Endothelial cell of umbilical vein (primary cell): Measurements from ENCODE around the gene NEDD9. TPM values are rescaled to one million over a fixed set of nuclear protein-coding genes. Genes with fewer than 3 reads are reported as not detected.

Source experiments
- BruUV-seq: library from RNA; stranded (reverse); fragments of 400-500 nt; replicated peaks from 2 replicates; lab custom pipeline; 2021; lab: Mats Ljungman, UMichigan
- CTCF ChIA-PET: fragments of 300-600, 350-600 bp; sonication (Branson Sonifier 250); formaldehyde crosslinking; loops from one replicate; lab custom pipeline; 2021; ENCODE audit warnings: antibody characterized with exemption, inconsistent platforms; lab: Charles Lee
- POLR2A ChIA-PET: fragments of 300-600, 350-600 bp; sonication (Branson Sonifier 250); formaldehyde crosslinking; loops from one replicate; lab custom pipeline; 2021; ENCODE audit warnings: antibody characterized with exemption, inconsistent platforms; lab: Charles Lee
- DNase-seq: peaks from one replicate; pipeline ENCODE4 v3.0.0-alpha.2; 2011; ENCODE audit warnings: low read depth, low spot score
- FAIRE-seq: peaks from 2 replicates; lab custom pipeline; 2011; peaks lifted over from hg19 to GRCh38; lab: Jason Lieb, UNC
- H2AFZ ChIP-seq: 2 replicates; pipeline ENCODE4 v1.6.0; 2012; ENCODE audit warnings: low read depth, low read length, control low read depth, inconsistent platforms
- H3K27ac ChIP-seq: 2 replicates; pipeline ENCODE4 v1.5.1; 2011; ENCODE audit warnings: low read depth, mild to moderate bottlenecking, control low read depth, low read length, moderate library complexity; ENCODE audit not compliant: insufficient read depth
- H3K27me3 ChIP-seq, 2 experiments: 2 replicates each; pipeline versions ENCODE4 v1.6.0 to v1.6.1; 2011; ENCODE audit warnings: low read length in 2 of 2, mixed read lengths in 1 of 2; ENCODE audit not compliant: control insufficient read depth in 2 of 2, insufficient read depth in 2 of 2
- H3K36me3 ChIP-seq, 2 experiments: 2 replicates in 1 of 2; 3 replicates in 1 of 2; pipeline ENCODE4 v1.5.1; 2011; ENCODE audit warnings: low read length in 2 of 2, mild to moderate bottlenecking in 1 of 2, moderate library complexity in 1 of 2; ENCODE audit not compliant: control insufficient read depth in 2 of 2, insufficient read depth in 2 of 2; ENCODE audit errors: extremely low read depth in 1 of 2
- H3K4me1 ChIP-seq: 3 replicates; pipeline ENCODE4 v1.5.1; 2011; ENCODE audit warnings: mild to moderate bottlenecking, low read length; ENCODE audit not compliant: control insufficient read depth, insufficient read depth; ENCODE audit errors: extremely low read depth
- H3K4me2 ChIP-seq: 2 replicates; pipeline ENCODE4 v1.6.1; 2011; ENCODE audit warnings: low read length, control low read depth, mixed read lengths; ENCODE audit not compliant: insufficient read depth
- H3K4me3 ChIP-seq, 3 experiments: fragments of 200-600 bp in 1 of 3; sonication (generic), shearing (Covaris generic) in 1 of 3; replicated peaks in 1 of 3; 2 replicates each; pipeline ENCODE4 v1.5.1; 2011 to 2016; ENCODE audit warnings: control low read depth in 3 of 3, low read length in 3 of 3, mild to moderate bottlenecking in 2 of 3, inconsistent platforms in 1 of 3, low read depth in 1 of 3, moderate library complexity in 1 of 3; ENCODE audit not compliant: insufficient read depth in 1 of 3
- H3K79me2 ChIP-seq: 2 replicates; pipeline ENCODE4 v1.6.0; 2012; ENCODE audit warnings: low read length, inconsistent platforms; ENCODE audit not compliant: control insufficient read depth, insufficient read depth
- H3K9ac ChIP-seq: replicated peaks from 2 replicates; pipeline ENCODE3; 2011; ENCODE audit warnings: low read length, control low read depth; ENCODE audit not compliant: insufficient read depth; ENCODE audit errors: extremely low read depth
- H3K9me1 ChIP-seq: replicated peaks from 3 replicates; pipeline ENCODE4 v1.6.0; 2011; ENCODE audit warnings: mild to moderate bottlenecking, low read length; ENCODE audit not compliant: control insufficient read depth, insufficient read depth; ENCODE audit errors: extremely low read depth
- H3K9me3 ChIP-seq: replicated peaks from 2 replicates; pipeline ENCODE4 v1.5.1; 2012; ENCODE audit warnings: low read length, inconsistent platforms; ENCODE audit not compliant: control insufficient read depth, insufficient read depth
- H4K20me1 ChIP-seq: replicated peaks from 2 replicates; pipeline ENCODE3; 2011; ENCODE audit warnings: mild to moderate bottlenecking, low read length; ENCODE audit not compliant: control insufficient read depth, insufficient read depth; ENCODE audit errors: extremely low read depth
- MYC ChIP-seq: IDR thresholded peaks from one replicate; pipeline ENCODE4 v1.6.1; 2011; ENCODE audit warnings: mild to moderate bottlenecking, low read depth, low read length
- POLR2A ChIP-seq: IDR thresholded peaks from 2 replicates; pipeline ENCODE4 v1.6.1; 2012; ENCODE audit warnings: low read depth, mild to moderate bottlenecking, control low read depth, low read length
- POLR2AphosphoS5 ChIP-seq: IDR thresholded peaks from 2 replicates; pipeline ENCODE4 v1.6.1; 2012; ENCODE audit warnings: low read depth, mild to moderate bottlenecking, control low read depth, low read length, moderate library complexity; ENCODE audit not compliant: insufficient read depth
- dilution Hi-C: fragments of 300-500 bp; cut with MboI; formaldehyde crosslinking; loops from one replicate; pipeline ENCODE4 v1.15.0; 2019; ENCODE audit warnings: low sequenced_read_pairs; ENCODE audit not compliant: extremely low pct_ligation_motif_present
- intact Hi-C: fragments of 100-400 bp; cut with micrococcal nuclease; formaldehyde crosslinking; loops from one replicate; pipeline ENCODE4 v1.10.0; 2022
- polyA plus RNA-seq, 4 experiments: library from polyadenylated mRNA; depleted of rRNA in 3 of 4; stranded (reverse) in 3 of 4; unstranded in 1 of 4; fragments of >200 nt; gene quantifications; 2 replicates each; pipeline versions ENCODE4 v1.2.1 to v1.2.3, GENCODE V29; 2011 to 2012; ENCODE audit warnings: missing spikeins in 1 of 4
- total RNA-seq: library from RNA; stranded (reverse); gene quantifications from 2 replicates; pipeline ENCODE4 v1.2.3, GENCODE V29; 2021
- TF ChIP-seq, protein P1 (sequence below), 2 donors: IDR thresholded peaks; 1 replicate in 1 of 2; 2 replicates in 1 of 2; pipeline ENCODE4 v1.5.1; 2011; ENCODE audit warnings: low read length in 2 of 2, mild to moderate bottlenecking in 2 of 2, moderate library complexity in 2 of 2, control low read depth in 1 of 2, inconsistent platforms in 1 of 2, low read depth in 1 of 2; ENCODE audit not compliant: insufficient read depth in 1 of 2; ENCODE audit errors: extremely low read depth in 1 of 2

Gene NEDD9
- total and polyA plus RNA-seq, 2 donors (not counting 3 experiments of a cell fraction or from before 2014, with no cell fraction given), result 55.2 to 61.0 TPM

DNA sequence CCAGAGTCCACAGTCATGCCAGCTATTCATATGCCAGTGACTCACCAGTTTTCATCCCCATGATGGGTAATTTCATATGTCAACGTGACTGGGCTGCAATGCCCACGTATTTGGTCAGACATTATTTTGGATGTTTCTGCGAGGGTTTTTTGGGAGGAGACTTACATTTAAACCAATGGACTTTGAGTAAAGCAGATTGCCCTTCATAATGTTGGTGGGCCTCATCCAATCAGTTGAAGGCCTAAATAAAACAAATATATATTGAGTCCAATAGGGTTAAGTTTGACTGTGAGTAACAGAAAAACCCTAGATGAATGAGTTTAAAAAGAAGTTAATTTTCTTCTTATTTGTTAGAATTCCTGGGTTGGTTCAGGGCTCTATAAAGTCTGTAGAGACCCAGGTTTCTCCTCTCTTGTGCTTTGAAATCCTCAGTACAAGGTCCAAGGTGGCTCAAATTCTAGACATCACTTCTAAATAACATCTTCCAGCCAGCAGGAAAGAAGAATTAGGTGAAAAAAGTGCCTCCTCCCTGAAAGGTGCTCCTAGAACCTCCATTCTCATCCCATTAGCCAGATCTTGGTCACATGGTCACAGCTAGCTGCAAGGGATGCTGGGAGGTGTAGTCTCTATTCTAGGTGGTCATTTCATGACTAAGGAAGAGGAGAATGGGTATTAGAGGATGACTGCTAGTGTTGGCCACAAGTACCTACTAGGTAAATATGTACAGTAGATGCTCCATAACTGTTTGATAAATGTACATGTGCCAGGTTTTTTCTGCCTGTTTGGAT, 16.7 kb upstream of the NEDD9 start:
- Histone ChIP-seq H2AFZ (no peak overlapping the region), H3K4me2 (no peak overlapping the region), H3K9me3 (no peaks in the 10 kb centered on the region), H3K9me1 (no peaks in the 10 kb centered on the region), H3K27me3 (no peaks in the 10 kb centered on the region), H3K79me2 (no peaks in the 10 kb centered on the region), H4K20me1 (no peaks in the 10 kb centered on the region), H3K27ac (no peak overlapping the region), H3K9ac (no peak overlapping the region), H3K36me3 (no peaks in the 10 kb centered on the region), H3K4me3 (no peak overlapping the region), H3K4me1 (peaks cover 22% of the 10 kb centered on the region)
- BruUV-seq, result no TSS peak
- POLR2A ChIA-PET, result no interaction called here
- intact Hi-C loops, result no loop called here
- dilution Hi-C loops, result no loop called here
- CTCF ChIA-PET, result no interaction called here
- FAIRE-seq, result no peak
- DNase-seq, result no peak
- TF ChIP-seq MYC (no peak), POLR2AphosphoS5 (no peak)
- TF ChIP-seq, protein P1, sequence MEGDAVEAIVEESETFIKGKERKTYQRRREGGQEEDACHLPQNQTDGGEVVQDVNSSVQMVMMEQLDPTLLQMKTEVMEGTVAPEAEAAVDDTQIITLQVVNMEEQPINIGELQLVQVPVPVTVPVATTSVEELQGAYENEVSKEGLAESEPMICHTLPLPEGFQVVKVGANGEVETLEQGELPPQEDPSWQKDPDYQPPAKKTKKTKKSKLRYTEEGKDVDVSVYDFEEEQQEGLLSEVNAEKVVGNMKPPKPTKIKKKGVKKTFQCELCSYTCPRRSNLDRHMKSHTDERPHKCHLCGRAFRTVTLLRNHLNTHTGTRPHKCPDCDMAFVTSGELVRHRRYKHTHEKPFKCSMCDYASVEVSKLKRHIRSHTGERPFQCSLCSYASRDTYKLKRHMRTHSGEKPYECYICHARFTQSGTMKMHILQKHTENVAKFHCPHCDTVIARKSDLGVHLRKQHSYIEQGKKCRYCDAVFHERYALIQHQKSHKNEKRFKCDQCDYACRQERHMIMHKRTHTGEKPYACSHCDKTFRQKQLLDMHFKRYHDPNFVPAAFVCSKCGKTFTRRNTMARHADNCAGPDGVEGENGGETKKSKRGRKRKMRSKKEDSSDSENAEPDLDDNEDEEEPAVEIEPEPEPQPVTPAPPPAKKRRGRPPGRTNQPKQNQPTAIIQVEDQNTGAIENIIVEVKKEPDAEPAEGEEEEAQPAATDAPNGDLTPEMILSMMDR (IDR thresholded peaks at IDR 0.05; ENCODE audit: extremely low read depth in 1 of 2, insufficient read depth in 1 of 2, low read depth in 1 of 2, low read length in 2 of 2), result no peak

DNA sequence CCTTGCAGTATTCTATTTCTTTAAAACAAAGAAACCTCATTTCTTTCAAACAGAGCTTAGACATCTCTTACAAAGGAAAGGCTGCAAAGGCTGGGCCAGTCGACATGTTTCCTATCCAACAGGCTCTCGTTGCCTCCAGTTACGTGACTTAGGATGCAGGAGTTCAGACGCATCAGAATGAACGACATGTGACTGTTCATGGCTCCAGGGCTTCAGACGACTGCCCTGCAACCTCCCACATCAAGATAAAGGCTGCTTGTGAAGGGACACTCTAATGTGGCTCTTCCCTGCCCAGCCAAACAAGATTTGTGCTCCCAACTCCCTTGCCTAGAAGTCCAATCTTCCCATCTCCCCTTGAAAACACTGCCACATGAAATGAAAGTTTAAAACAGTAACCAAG, 14.3 kb upstream of the NEDD9 start:
- Histone ChIP-seq H3K9me3 (no peaks in the 10 kb centered on the region), H3K4me3 (no peak overlapping the region), H2AFZ (no peak overlapping the region), H3K79me2 (no peaks in the 10 kb centered on the region), H4K20me1 (no peaks in the 10 kb centered on the region), H3K9me1 (no peaks in the 10 kb centered on the region), H3K9ac (no peak overlapping the region), H3K36me3 (no peaks in the 10 kb centered on the region), H3K27me3 (no peaks in the 10 kb centered on the region), H3K4me2 (no peak overlapping the region), H3K27ac (no peak overlapping the region), H3K4me1 (peaks cover 9% of the 10 kb centered on the region)
- BruUV-seq, result no TSS peak
- no peak for FAIRE-seq
- intact Hi-C loops, result no loop called here
- TF ChIP-seq POLR2A, result no peak
- ChIA-PET CTCF (no interaction called here), POLR2A (no interaction called here)
- dilution Hi-C loops, result no loop called here
- DNase-seq, result no peak
